HEK293 (cell line): Measurements from ENCODE around the gene CDADC1.

Source experiments
- CTCF ChIA-PET: fragments of 350-600 bp; formaldehyde crosslinking; extraction: SDS; loops from one replicate; lab custom pipeline; 2021; ENCODE audit warnings: antibody characterized with exemption; lab: Yijun Ruan, JAX
- POLR2A ChIA-PET: fragments of 300-600 bp; formaldehyde crosslinking; extraction: SDS; loops from one replicate; lab custom pipeline; 2020; ENCODE audit warnings: antibody characterized with exemption, inconsistent platforms; lab: Yijun Ruan, JAX
- H3K27ac ChIP-seq: fragments of 200-500 bp; sonication (Bioruptor generic); 2 replicates; pipeline ENCODE4 v1.5.1; 2014; ENCODE audit warnings: low read depth, low read length, control low read depth, inconsistent platforms; ENCODE audit errors: extremely low read depth
- H3K36me3 ChIP-seq, 2 experiments: fragments of 200-500 bp in 1 of 2; sonication (Bioruptor generic) in 1 of 2; 1 replicate in 1 of 2; 2 replicates in 1 of 2; pipeline ENCODE4 v1.5.1; 2014 to 2017; ENCODE audit warnings: inconsistent platforms in 2 of 2, low read length in 2 of 2; ENCODE audit not compliant: control insufficient read depth in 2 of 2, insufficient read depth in 1 of 2
- H3K4me1 ChIP-seq: fragments of 200-500 bp; sonication (Bioruptor generic); 2 replicates; pipeline ENCODE4 v1.5.1; 2014; ENCODE audit warnings: mild to moderate bottlenecking, low read length, inconsistent platforms; ENCODE audit not compliant: control insufficient read depth, insufficient read depth
- H3K4me3 ChIP-seq: 2 replicates; pipeline ENCODE4 v1.5.1; 2011; ENCODE audit warnings: low read depth, mild to moderate bottlenecking, control low read depth, low read length, moderate library complexity
- H3K9me3 ChIP-seq: fragments of 200-500 bp; sonication (Bioruptor generic); 2 replicates; pipeline ENCODE4 v1.5.1; 2014; ENCODE audit warnings: low read depth, low read length, inconsistent platforms; ENCODE audit not compliant: control insufficient read depth, insufficient read depth
- KLF8 ChIP-seq: fragments of 450-650 bp; formaldehyde crosslinking; IDR thresholded peaks from 2 replicates; pipeline ENCODE4 v1.5.1; 2016; ENCODE audit warnings: missing biosample characterization, missing genetic modification characterization
- SALL2 ChIP-seq: fragments of 450-650 bp; formaldehyde crosslinking; IDR thresholded peaks from 2 replicates; pipeline ENCODE4 v1.5.0; 2017; ENCODE audit warnings: missing biosample characterization, mild to moderate bottlenecking, missing genetic modification characterization, borderline replicate concordance
- TCF7L2 ChIP-seq: IDR thresholded peaks from 2 replicates; pipeline ENCODE4 v1.6.1; 2011; ENCODE audit warnings: low read depth, mild to moderate bottlenecking, inconsistent platforms, low read length, moderate library complexity, borderline replicate concordance
- WT1 ChIP-seq: fragments of 450-650 bp; formaldehyde crosslinking; IDR thresholded peaks from 2 replicates; pipeline ENCODE4 v1.5.1; 2016; ENCODE audit warnings: missing biosample characterization, missing genetic modification characterization
- YY1 ChIP-seq: fragments of 450-650 bp; formaldehyde crosslinking; IDR thresholded peaks from 2 replicates; pipeline ENCODE4 v1.5.1; 2018; ENCODE audit warnings: missing biosample characterization, missing genetic modification characterization
- ZBTB11 ChIP-seq: fragments of 450-650 bp; formaldehyde crosslinking; conservative IDR thresholded peaks from 2 replicates; pipeline ENCODE4 v1.5.1; 2016; ENCODE audit warnings: low read depth, missing biosample characterization, missing genetic modification characterization
- ZFP37 ChIP-seq: fragments of 450-650 bp; formaldehyde crosslinking; IDR thresholded peaks from 2 replicates; pipeline ENCODE4 v1.5.1; 2016; ENCODE audit warnings: missing biosample characterization, missing genetic modification characterization
- ZNF121 ChIP-seq: fragments of 450-650 bp; formaldehyde crosslinking; IDR thresholded peaks from 2 replicates; pipeline ENCODE4 v1.5.1; 2016; ENCODE audit warnings: missing biosample characterization, missing genetic modification characterization
- ZNF19 ChIP-seq: fragments of 450-650 bp; formaldehyde crosslinking; IDR thresholded peaks from 2 replicates; pipeline ENCODE4; 2016; ENCODE audit warnings: missing biosample characterization, missing genetic modification characterization, low read depth
- ZNF2 ChIP-seq: fragments of 450-650 bp; formaldehyde crosslinking; IDR thresholded peaks from 2 replicates; pipeline ENCODE4 v1.5.1; 2016; ENCODE audit warnings: missing biosample characterization, missing genetic modification characterization
- ZNF350 ChIP-seq: fragments of 450-650 bp; formaldehyde crosslinking; IDR thresholded peaks from 2 replicates; pipeline ENCODE4 v1.5.0; 2017; ENCODE audit warnings: missing biosample characterization, mild to moderate bottlenecking, missing genetic modification characterization
- ZNF501 ChIP-seq: fragments of 450-650 bp; formaldehyde crosslinking; IDR thresholded peaks from 2 replicates; pipeline ENCODE4 v1.5.1; 2016; ENCODE audit warnings: missing biosample characterization, missing genetic modification characterization
- ZNF544 ChIP-seq: fragments of 450-650 bp; formaldehyde crosslinking; IDR thresholded peaks from 2 replicates; pipeline ENCODE4 v1.5.0; 2017; ENCODE audit warnings: missing biosample characterization, missing genetic modification characterization
- ZNF561 ChIP-seq: fragments of 450-650 bp; IDR thresholded peaks from 2 replicates; pipeline ENCODE4 v1.5.1; 2018; ENCODE audit warnings: missing biosample characterization, missing genetic modification characterization, borderline replicate concordance
- ZNF600 ChIP-seq: fragments of 450-650 bp; formaldehyde crosslinking; IDR thresholded peaks from 2 replicates; pipeline ENCODE4 v1.5.1; 2016; ENCODE audit warnings: missing biosample characterization, missing genetic modification characterization
- ZNF664 ChIP-seq: fragments of 450-650 bp; formaldehyde crosslinking; IDR thresholded peaks from 2 replicates; pipeline ENCODE4 v1.5.1; 2016; ENCODE audit warnings: missing biosample characterization, missing genetic modification characterization
- ZNF670 ChIP-seq: fragments of 450-650 bp; formaldehyde crosslinking; IDR thresholded peaks from 2 replicates; pipeline ENCODE4 v1.5.1; 2016; ENCODE audit warnings: missing biosample characterization, missing genetic modification characterization, low read depth
- ZSCAN16 ChIP-seq: fragments of 450-650 bp; formaldehyde crosslinking; IDR thresholded peaks from 2 replicates; pipeline ENCODE4 v1.5.1; 2016; ENCODE audit warnings: missing biosample characterization, missing genetic modification characterization
- TF ChIP-seq, protein P1 (sequence below): IDR thresholded peaks from 2 replicates; pipeline ENCODE4 v1.6.1; 2011; ENCODE audit warnings: mild to moderate bottlenecking, low read depth, low read length, borderline replicate concordance
- TF ChIP-seq, protein P2 (sequence below): fragments of 450-650 bp; formaldehyde crosslinking; IDR thresholded peaks from 2 replicates; pipeline ENCODE4 v1.5.1; 2016; ENCODE audit warnings: missing biosample characterization, missing genetic modification characterization
- TF ChIP-seq, protein P3 (sequence below): fragments of 450-650 bp; formaldehyde crosslinking; IDR thresholded peaks from 2 replicates; pipeline ENCODE4 v1.5.1; 2016; ENCODE audit warnings: missing biosample characterization, missing genetic modification characterization, borderline replicate concordance

The CDADC1 gene

DNA sequence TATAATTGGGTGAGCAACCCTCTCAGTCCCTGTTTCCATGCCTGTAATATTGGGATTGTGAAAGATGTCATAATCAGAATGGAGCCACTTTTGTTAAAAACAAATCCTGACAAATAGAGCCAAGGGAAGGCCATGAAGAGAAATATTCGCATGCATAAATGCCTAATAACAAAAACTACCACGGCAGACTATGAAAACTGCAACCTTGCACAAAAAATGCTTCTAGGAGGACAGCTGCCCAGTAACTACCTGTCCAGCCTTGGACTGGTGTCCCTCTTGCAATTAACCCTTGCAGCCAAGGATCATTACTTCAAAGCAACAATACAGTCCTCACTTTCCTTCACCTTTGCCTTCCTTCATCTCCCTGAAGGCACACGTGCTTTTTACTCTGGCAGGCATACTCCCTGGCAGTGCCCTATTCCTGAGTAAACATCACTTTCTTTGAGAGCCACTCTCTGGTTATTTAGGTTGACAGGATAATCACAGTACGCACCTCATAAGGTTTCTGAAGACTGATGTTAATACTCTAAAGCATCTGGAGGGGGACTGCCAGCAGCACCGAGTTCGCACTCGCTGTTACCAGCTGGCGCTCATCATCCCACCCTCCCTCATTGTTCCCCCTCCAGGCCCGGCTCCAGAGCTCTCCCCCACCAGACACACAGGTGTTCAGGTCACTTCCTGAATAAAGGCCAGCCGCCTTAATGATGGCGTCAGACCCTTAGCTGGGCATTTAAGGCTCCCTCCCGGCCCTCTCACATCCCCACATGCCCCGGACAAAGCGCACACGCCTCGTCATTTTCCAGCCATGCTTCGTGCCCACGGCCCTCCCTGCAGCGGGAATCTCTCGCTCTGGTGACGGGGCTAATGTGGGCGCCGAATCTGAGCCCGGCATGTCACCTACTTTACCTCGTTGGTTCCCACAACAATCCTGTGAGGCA, 57.3 kb downstream of the CDADC1 start:
- H3K27ac ChIP-seq: no peak overlapping the region
- H3K9me3 ChIP-seq: no peaks in the 10 kb centered on the region
- no peaks in the 10 kb centered on the region for H3K36me3 ChIP-seq
- TF ChIP-seq ZNF350 (tag by site-specific recombination): no peak
- TF ChIP-seq TCF7L2: no peak
- no peak for TF ChIP-seq SALL2 (tag by site-specific recombination)
- TF ChIP-seq ZNF664 (tag by site-specific recombination): no peak
- no peak for TF ChIP-seq ZNF19 (tag by site-specific recombination)
- no peak overlapping the region for H3K4me3 ChIP-seq
- H3K4me1 ChIP-seq: no peaks in the 10 kb centered on the region
- ChIA-PET CTCF (no interaction called here), POLR2A (no interaction called here)

GRCh38 chr13:49305792-49306425, 58.2 kb downstream of the CDADC1 start:
- no peak overlapping the region for H3K27ac ChIP-seq
- no peaks in the 10 kb centered on the region for H3K4me1 ChIP-seq
- H3K4me3 ChIP-seq: no peak overlapping the region
- POLR2A ChIA-PET: no interaction called here
- TF ChIP-seq KLF8 (tag by site-specific recombination) (no peak), ZBTB11 (tag by site-specific recombination) (no peak), YY1 (tag by site-specific recombination) (no peak), ZFP37 (no peak), ZSCAN16 (no peak)
- TF ChIP-seq, protein P1, sequence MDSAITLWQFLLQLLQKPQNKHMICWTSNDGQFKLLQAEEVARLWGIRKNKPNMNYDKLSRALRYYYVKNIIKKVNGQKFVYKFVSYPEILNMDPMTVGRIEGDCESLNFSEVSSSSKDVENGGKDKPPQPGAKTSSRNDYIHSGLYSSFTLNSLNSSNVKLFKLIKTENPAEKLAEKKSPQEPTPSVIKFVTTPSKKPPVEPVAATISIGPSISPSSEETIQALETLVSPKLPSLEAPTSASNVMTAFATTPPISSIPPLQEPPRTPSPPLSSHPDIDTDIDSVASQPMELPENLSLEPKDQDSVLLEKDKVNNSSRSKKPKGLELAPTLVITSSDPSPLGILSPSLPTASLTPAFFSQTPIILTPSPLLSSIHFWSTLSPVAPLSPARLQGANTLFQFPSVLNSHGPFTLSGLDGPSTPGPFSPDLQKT: no peak
- CTCF ChIA-PET: no interaction called here
- H3K36me3 ChIP-seq: no peaks in the 10 kb centered on the region
- no peaks in the 10 kb centered on the region for H3K9me3 ChIP-seq

GRCh38 chr13:49307365-49307764, 59.6 kb downstream of the CDADC1 start:
- H3K27ac ChIP-seq: no peak overlapping the region
- ChIA-PET POLR2A (no interaction called here), CTCF (no interaction called here)
- no peaks in the 10 kb centered on the region for H3K9me3 ChIP-seq
- no peak overlapping the region for H3K4me3 ChIP-seq
- no peaks in the 10 kb centered on the region for H3K4me1 ChIP-seq
- no peaks in the 10 kb centered on the region for H3K36me3 ChIP-seq
- TF ChIP-seq ZNF2 (tag by site-specific recombination) (no peak), WT1 (tag by site-specific recombination) (no peak), ZNF544 (tag by site-specific recombination) (no peak), ZNF121 (tag by site-specific recombination) (no peak), ZNF670 (tag by site-specific recombination) (no peak), ZNF561 (tag by site-specific recombination) (no peak), ZNF600 (tag by site-specific recombination) (no peak), SALL2 (tag by site-specific recombination) (no peak), ZNF501 (tag by site-specific recombination) (no peak)
- TF ChIP-seq, protein P2, sequence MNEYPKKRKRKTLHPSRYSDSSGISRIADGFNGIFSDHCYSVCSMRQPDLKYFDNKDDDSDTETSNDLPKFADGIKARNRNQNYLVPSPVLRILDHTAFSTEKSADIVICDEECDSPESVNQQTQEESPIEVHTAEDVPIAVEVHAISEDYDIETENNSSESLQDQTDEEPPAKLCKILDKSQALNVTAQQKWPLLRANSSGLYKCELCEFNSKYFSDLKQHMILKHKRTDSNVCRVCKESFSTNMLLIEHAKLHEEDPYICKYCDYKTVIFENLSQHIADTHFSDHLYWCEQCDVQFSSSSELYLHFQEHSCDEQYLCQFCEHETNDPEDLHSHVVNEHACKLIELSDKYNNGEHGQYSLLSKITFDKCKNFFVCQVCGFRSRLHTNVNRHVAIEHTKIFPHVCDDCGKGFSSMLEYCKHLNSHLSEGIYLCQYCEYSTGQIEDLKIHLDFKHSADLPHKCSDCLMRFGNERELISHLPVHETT (tag by site-specific recombination): no peak
- TF ChIP-seq, protein P1: no peak
- TF ChIP-seq, protein P3, sequence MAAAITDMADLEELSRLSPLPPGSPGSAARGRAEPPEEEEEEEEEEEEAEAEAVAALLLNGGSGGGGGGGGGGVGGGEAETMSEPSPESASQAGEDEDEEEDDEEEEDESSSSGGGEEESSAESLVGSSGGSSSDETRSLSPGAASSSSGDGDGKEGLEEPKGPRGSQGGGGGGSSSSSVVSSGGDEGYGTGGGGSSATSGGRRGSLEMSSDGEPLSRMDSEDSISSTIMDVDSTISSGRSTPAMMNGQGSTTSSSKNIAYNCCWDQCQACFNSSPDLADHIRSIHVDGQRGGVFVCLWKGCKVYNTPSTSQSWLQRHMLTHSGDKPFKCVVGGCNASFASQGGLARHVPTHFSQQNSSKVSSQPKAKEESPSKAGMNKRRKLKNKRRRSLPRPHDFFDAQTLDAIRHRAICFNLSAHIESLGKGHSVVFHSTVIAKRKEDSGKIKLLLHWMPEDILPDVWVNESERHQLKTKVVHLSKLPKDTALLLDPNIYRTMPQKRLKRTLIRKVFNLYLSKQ (tag by site-specific recombination): no peak
